Dermis microvascular lymphatic vessel endothelial cell (primary cell): Measurements from ENCODE around the gene CD244. TPM values are rescaled to one million over a fixed set of nuclear protein-coding genes. Genes with fewer than 3 reads are reported as not detected.
"Not testable (repeated sequence)": the region's sequence is repeated elsewhere in the genome, so short reads cannot be mapped to it uniquely, and the experiment has no call there.

Experiments
- DNase-seq, 2 donors: peaks; one replicate each; pipeline versions ENCODE4 v3.0.0 to v3.0.0-alpha.2; 2010; ENCODE audit warnings: low read depth in 2 of 2
- total RNA-seq: library from RNA; depleted of rRNA; stranded (reverse); fragments of >200 nt; gene quantifications from 2 replicates; pipeline ENCODE4 v1.2.1, GENCODE V29; 2014

The CD244 gene, protein sequence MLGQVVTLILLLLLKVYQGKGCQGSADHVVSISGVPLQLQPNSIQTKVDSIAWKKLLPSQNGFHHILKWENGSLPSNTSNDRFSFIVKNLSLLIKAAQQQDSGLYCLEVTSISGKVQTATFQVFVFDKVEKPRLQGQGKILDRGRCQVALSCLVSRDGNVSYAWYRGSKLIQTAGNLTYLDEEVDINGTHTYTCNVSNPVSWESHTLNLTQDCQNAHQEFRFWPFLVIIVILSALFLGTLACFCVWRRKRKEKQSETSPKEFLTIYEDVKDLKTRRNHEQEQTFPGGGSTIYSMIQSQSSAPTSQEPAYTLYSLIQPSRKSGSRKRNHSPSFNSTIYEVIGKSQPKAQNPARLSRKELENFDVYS
- not detected in 2 replicates for total RNA-seq

GRCh38 chr1:160862203-160863060, at the start of gene CD244:
TSS of gene CD244 (minus strand) at chr1:160862887. CDS start at chr1:160862677, 210 bp downstream.
- no peak for DNase-seq

- DNase-seq = no peak
Observed at GRCh38 chr1:160911925-160912324, 49.2 kb upstream of the CD244 start.

DNA sequence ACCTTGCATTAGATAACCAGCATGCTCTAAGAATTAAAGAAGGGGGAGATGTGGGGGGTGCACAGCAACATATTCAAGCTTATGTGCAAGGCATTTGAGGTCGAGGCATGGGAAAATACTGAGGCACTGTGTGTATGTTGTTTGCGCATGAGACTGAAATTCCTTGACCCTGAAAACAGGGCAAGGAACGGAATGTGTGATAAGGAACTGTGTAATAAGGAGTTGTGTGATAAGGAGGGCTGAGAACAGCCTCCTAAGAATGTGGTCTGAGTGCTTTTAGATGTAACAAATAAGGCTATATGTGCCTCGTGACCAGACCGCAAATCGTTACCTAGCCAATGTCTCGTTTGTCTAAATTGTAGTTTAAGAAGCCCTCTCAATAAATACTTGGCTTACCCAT, 48.8 kb upstream of the CD244 start:
- no peak for DNase-seq

- DNase-seq = no peak
Observed at GRCh38 chr1:160910170-160910750, 47.6 kb upstream of the CD244 start.

- no peak for DNase-seq
Observed at GRCh38 chr1:160907976-160908375, 45.3 kb upstream of the CD244 start.

DNA sequence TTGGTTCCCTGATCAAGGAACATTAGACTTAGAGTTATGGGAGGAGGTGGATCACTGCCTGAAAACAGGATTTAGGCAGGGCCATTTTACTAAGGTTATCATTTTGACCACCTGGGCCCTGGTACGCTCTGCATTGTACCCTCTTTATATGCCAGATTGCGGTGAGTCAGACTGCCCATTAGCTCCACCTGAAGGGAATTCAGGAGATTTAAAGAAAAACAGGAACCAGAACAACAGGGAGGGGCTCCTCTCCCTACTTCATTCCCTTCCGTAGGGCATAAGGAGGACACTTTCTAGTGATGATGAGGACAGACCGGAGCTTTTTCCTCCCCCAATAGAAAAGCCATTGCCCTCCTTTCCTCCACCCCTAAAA, 42.9 kb upstream of the CD244 start:
- DNase-seq = no peak

DNA sequence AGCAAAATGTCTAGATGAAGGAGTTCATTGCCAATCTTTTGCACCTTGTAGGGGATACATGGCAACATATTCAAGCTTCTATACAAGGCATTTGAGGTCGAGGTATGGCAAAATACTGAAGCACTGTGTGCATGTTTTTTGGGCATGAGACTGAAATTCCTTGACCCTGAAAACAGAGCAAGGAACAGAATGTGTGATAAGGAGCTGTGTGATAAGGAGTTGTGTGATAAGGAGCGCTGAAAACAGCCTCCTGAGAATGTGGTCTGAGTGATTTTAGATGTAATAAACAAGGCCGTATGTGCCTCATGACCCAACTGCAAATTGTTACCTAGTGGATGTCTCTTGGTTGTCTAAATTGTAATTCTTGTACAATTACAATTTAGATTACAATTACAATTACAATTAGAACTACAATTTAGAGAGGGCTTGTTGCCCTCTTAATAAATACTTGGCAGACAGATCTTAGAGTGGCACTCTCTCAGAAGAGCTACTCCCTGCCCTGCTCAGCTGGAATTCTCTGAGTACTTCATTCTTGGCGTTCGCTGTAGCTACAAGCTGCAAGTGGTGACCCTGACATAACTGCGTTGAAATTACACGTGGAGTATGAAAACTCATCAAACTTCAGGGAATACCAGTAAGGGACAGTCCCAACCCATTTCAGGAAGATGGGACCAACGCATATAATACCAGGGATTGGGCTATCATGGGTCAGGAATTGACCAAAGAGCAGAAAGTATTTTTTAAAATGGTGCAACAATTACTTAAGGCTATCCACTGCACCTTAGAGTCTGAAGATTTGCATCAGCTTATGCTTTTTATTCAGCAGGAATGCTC, 42.3 kb upstream of the CD244 start:
- DNase-seq = no peak

- DNase-seq = not testable (repeated sequence)
Observed at GRCh38 chr1:160902251-160902650, 39.6 kb upstream of the CD244 start.

- DNase-seq = no peak
Observed at GRCh38 chr1:160901768-160902167, 39.1 kb upstream of the CD244 start.

- not testable (repeated sequence) for DNase-seq
Observed at GRCh38 chr1:160900683-160901082, 38.0 kb upstream of the CD244 start.

- DNase-seq = not testable (repeated sequence)
Observed at GRCh38 chr1:160894368-160895135, 31.9 kb upstream of the CD244 start.

GRCh38 chr1:160891474-160891873, 28.8 kb upstream of the CD244 start:
- no peak for DNase-seq

DNA sequence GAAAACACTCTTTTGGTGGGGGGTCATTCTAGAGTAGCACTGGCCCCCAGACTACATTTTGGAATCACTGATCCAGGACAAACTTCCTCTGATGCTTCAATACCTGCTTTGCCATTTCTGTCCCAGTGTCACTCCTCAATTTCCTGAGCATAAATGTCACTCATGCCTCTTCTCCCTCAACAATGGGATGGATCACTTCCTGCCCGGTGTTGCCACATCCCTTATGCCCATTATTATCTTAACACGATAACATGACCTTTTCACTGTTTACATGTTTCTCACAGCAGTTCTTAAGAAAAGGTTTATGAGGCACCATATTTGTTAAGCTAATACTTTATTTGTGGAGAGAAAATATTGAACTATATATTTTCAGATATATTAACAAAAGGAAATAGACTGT, 26.2 kb upstream of the CD244 start:
- DNase-seq = peak; percentile 17 to 18

DNA sequence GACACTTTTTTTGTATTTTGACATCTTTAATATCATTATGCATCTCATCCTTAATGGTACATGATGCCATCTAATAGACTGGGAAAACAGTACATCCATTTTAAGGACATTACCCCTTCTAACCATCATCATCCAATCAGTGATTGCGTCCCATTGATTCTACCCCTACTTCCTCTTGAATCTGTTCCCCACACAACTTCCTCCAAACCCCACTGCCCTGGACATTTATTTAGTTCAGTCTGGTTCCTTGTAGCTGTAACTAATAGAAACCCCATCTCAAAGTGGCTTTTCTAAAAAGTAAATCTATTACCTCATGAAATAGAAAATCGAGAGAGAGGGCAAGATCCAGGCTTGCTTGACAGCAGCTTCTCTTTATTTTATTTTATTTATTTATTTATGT, 24.4 kb upstream of the CD244 start:
- no peak for DNase-seq

DNA sequence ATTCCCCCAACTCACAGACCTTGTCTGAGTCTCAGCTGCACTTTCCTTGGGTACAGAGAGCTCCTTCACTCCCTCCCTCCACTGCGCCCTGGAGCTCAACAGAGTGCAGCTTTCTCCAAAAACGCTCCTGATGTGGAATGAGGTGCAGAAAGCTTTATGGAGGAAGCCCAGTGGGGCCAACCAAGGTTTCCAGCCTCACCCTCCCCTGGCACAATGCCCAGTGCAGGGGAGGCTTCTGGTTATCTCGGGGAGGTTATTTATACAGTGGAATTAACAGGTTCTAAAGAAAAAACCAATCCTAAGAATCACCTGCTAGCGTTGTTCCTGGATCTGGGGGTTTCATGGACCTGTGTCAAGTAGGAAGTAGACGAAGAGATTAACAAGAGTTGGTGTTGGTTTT, 22.4 kb upstream of the CD244 start, which contains the start of gene ITLN1:
Gene ITLN1, minus strand, starts transcription at position 139 of the 400 bp plus-strand sequence. CDS start 303 bp downstream, outside the sequence.
- DNase-seq = no peak

DNA sequence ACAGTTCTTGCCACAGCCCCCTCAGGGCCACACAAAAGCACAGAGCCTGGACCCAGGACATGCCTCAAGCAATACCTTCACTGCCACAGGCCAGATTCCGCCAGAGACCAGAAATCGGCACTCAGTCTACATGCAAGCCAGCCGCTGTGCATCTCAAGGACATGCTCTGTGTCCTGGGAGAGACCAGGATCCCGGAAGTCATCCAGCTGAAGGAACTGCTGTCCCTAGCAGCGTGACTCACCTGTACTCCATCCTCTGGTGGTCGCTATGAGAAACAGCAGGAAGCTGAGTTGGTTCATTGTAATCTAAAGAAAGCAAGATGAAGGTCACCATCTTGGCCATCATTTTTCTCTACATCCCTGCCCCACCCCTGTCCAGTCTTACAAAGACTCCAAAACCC, 21.9 kb upstream of the CD244 start:
- DNase-seq = no peak

DNA sequence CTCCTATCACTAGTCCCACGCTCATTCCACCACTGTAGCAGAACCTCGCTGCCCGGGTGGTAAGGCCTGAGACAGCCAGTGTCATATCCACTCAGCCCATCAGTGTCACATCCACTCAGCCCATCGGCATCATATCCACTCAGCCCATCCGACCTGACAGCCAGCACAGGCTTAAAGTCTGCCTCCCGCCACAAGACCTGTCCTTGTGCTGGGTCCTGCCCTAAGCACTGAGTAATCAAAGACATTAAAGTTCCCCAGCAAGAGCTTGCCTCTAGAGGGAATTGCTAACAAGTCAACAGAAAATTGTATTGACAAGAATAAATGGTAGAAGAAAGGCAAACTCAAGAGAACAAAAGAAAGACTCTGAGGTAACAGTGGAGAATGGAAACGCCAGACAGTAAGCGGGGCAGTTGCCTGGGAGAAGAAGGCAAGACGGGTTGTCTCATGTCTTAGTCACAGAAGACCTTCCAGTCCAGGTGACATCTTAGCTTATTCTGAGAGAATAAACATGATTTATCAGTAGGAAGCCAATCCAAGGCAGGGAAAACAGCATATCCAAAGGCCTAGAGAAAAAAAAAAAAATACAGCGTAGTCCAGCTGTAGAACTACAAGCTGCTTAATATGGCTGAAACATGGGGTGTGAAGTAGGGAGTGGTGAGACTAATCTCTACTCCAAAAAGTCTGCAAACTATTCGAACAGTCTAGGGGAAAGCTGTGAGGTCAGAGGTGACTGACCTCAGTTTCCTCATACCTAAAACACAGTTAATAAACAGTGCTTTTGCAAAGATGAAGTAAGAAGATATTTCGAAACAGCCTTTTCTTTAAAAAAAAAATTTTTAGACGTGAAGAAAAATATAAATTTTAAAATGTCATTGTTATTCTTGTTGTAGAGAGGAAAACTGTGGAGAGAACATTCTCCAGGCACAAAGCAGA, 21.2 kb upstream of the CD244 start:
- DNase-seq = no peak

GRCh38 chr1:160882582-160882981, 19.9 kb upstream of the CD244 start:
- no peak for DNase-seq

- DNase-seq = not testable (repeated sequence)
Observed at GRCh38 chr1:160881264-160881663, 18.6 kb upstream of the CD244 start.
